NCI-H524 treated with DMSO at 0.1 percent for 48 hours (cell line): ENCODE results near the gene EDDM13.
A peak's percentile ranks its signal among the peaks of the same experiment; 100 is the strongest.
"Not testable (repeated sequence)": the region's sequence is repeated elsewhere in the genome, so short reads cannot be mapped to it uniquely, and the experiment has no call there.

ENCODE experiments used
- DNase-seq: peaks from one replicate; lab custom pipeline; 2025; lab: John Stamatoyannopoulos, UW

Gene EDDM13

GRCh38 chr19:56295531-56296455 lies 23.2 kb downstream of the EDDM13 start:
- DNase-seq = no peak

- no peak for DNase-seq
Observed at GRCh38 chr19:56297010-56297409, 24.5 kb downstream of the EDDM13 start.

DNA sequence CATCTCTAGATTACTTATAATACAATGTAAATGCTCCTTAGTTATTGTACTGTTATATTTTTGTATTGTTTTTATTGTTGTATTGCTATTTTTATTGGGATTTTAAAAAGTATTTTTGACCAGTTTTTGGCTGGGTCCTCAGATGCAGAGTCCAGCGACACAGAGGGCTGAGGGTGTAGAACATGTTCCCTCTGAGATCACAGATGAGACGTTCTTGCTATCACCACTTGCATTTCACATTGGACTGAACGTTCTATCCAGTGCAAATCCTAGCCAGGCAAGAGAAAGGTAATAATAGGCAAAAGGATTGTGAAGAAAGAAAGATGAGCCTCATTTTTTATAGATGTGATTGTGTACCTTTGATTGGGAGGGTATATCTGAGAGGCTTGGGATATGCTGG lies 27.1 kb downstream of the EDDM13 start:
- DNase-seq = no peak

- DNase-seq = no peak
Observed at GRCh38 chr19:56301155-56301554, 28.6 kb downstream of the EDDM13 start.

DNA sequence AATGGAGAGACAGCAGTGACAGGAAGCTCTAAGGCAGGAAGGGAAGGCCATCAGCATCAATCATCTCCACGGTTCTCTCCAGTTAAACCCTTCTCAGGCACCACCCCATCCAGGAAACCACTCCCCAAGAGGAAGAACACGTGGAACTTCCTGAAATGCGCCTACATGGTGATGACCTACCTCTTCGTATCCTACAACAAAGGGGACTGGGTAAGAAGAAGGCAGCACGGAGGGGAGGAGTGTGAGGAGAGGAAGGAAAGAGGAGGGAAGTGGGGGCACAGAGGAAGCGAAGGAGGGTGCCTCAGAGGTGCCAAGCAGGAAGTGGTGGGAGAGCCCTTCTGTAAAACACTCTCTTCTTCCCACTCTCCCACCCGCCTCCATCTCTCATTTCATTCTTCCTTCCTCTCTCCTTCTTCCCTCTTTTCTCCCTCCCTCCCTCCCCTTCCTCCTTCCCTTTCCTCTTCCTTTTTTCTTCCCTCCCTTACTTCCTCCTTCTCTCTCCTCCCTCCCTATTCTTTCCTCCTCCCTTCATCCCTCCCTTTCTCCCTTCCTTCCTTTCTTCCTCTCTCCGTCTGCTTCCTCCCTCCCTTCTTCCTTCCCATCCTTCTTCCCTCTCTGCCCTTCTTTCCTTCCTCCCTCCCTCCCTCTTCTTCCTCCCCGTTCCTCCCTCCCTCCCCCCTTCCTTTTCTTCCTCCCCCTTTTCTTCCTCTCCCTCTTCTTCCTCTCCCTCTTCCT lies 29.5 kb downstream of the EDDM13 start:
- no peak for DNase-seq

GRCh38 chr19:56304243-56304642 lies 31.7 kb downstream of the EDDM13 start:
- DNase-seq = no peak

- no peak for DNase-seq
Observed at GRCh38 chr19:56306016-56306415, 33.5 kb downstream of the EDDM13 start.

GRCh38 chr19:56307062-56307461 lies 34.5 kb downstream of the EDDM13 start:
- DNase-seq = not testable (repeated sequence)

DNA sequence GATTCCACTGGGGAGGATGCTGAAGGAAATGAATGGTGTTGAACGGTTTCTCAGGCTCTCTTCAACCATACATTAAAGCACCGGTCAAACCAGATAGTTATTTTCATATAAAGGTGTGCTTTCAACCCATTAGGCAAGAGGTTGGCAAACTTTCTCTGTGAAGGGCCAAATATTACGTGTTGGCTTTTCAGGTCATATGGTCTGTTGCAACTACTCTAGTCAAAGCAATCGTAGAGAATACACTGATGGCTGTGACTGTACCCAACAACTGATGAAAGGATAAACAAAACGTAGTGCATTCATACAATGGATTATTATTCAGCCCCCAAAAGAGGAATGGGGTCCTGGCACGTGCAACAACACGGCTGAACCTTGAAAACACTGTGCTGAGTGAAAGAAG lies 36.2 kb downstream of the EDDM13 start:
- DNase-seq = no peak

- DNase-seq = no peak
Observed at GRCh38 chr19:56309511-56310185, 37.1 kb downstream of the EDDM13 start.

DNA sequence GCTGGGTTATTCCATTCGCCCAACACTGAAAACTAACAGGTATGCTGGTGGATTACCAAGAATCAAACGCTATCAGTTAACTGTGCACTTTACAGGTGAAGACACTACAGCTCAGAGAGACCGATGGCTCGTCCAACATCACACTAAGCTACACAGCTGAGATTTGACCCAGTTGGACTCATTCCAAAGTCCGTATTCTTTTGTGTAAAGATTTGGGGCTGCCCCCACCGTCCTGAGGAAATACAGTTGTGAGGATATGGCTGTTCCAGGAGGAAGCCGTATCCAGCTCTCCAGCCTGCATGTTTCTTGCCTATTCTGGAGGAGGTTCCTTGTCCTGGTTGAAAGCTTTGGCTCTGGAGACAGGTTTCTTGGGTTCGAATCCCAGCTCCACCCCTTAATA lies 37.9 kb downstream of the EDDM13 start:
- no peak for DNase-seq

DNA sequence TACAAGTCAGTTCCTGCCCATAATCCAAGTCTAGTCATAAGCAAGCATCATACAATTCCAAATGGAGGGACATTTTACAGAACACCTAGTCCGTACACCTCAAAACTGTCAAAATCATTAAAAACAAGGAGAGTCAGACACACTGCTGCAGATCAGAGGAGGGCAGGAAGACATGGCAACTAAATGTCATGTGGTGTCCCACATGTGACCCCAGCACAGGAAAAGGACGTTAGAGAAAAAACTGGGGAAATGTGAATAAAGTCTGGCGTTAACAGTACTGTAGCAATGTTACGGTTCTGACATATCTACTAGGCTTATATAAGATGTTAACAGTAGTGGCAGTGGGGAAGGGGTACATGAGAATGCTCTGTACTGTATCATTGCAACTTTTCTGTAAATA lies 39.8 kb downstream of the EDDM13 start:
- DNase-seq = no peak

- DNase-seq = no peak
Observed at GRCh38 chr19:56312787-56313657, 40.5 kb downstream of the EDDM13 start.

DNA sequence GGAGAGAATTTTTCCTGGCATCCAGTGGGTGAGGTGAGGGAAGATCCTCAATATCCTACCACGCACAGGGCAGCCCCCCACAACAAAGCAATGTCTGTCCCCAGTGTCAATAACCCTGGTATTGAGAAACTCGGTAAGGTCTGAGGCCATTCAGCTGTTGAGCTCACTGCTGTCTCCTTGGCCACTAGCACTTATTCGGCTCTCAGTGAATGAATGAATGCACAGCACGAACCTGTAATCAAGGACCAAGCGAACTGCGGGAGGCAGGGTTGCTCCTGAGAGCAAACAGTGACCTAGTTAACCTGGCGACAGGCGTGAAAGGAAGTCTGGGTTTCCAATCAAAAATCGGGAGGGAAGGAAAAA lies 41.5 kb downstream of the EDDM13 start:
- no peak for DNase-seq

- DNase-seq = peak; percentile 73
Observed at GRCh38 chr19:56314381-56315076, 42.0 kb downstream of the EDDM13 start, which contains the start of gene ZSCAN5A. ZSCAN5A (minus strand) TSS chr19:56314839; CDS start chr19:56225046, 89,793 bp downstream.

DNA sequence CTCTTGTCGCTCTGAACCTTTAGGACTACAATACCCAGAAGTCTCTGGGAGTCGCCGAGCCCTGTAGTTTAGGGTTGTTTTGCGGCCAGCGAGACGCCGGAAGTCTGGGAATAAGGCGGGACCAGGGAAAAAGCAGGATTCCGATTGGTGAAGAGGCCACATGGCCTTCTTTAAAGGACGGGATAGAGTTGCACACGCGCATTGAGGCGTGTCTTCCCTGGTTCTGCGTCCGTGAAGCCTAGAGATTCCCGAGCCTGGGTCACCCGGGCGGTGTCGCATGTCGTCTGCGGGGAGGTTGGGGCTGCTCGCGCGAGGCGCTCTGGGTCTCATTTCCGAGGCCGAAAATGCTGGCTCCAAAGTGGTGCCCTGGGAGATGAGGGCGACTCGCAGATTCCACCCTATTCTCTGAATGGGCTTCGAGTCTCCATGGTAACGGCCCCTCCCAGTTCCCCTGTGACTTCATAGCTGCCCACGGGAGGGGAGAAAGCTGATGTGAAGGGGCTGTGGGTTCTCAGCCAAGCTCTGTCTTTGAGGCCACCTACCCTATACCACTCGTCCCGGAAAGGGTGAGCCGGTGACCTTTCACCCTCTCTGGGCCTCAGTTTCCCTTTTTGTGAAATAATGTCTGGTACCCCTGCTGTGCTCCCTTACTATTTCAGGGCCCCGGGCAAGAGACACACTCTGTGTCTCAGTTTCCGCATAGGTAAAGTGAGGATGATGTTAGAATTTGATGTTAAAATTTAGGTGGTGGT lies 42.7 kb downstream of the EDDM13 start:
- DNase-seq = peak; percentile 90

- DNase-seq = no peak
Observed at GRCh38 chr19:56316728-56317127, 44.2 kb downstream of the EDDM13 start.

DNA sequence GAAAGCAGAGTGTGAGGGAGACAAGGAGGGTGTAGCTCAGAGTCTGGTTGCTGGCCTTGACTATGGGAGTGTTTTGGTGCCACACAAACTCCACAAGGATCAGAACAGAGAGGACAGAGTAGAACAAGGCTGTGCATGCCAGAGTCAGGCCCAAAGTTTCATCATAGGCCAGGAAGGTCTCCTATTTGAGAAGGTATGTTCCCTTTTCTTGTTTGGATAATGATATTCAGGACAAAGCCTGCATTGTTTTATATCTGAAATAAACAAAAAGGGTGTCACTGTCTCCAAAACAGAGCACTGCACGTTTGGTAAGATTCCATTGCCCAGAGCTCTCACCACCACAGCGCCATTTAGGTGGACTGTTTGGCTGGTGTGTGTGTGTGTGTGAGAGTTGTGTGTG lies 45.2 kb downstream of the EDDM13 start:
- no peak for DNase-seq

- DNase-seq = no peak
Observed at GRCh38 chr19:56319991-56320390, 47.4 kb downstream of the EDDM13 start.
